Measurements from ENCODE around the gene RAC2.

DNA sequence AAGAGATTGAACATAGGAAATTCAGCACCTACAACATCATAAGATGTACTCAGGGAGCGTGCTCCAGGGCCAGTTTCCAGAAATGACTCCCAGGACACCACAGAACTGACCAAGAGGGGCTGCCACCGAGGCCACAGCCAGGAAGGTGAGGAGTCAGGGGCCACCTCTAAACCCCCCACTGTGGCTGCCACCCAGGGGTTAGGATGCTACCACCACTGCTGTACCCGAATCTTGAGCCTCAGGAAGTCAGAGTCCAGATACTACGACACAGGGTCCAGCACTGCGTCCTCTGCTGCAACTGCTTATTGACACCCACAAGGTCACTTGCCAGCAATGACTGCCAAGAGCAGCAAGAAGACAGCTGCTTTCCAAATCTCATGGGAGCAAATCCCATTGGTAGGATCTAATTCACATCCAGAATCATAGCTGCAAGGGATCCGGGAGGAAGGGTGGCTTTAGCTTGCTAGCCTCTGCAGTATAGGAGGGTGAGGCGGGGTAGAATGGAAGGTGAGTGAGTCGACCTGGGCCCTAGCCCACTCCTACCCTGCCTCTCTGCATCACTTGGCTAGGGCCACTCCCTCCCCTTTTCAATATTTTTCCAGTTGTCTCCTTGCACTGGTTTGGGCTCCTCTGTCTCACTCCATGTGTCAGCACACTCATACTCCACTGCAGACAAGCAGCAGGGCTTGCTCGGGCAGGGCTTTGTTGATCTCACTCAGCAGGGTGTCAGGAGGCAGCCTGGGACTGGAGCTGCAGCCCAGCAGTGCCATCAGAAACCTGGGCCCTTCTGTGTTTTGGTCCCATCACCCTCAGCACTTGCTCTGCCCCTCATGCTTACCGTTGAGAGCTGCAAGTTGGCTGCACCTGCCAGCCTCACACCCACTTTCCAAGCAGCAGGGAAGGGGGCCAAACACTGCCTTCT is 20.2 kb upstream of the RAC2 start:
- TF ChIP-seq, protein P1, sequence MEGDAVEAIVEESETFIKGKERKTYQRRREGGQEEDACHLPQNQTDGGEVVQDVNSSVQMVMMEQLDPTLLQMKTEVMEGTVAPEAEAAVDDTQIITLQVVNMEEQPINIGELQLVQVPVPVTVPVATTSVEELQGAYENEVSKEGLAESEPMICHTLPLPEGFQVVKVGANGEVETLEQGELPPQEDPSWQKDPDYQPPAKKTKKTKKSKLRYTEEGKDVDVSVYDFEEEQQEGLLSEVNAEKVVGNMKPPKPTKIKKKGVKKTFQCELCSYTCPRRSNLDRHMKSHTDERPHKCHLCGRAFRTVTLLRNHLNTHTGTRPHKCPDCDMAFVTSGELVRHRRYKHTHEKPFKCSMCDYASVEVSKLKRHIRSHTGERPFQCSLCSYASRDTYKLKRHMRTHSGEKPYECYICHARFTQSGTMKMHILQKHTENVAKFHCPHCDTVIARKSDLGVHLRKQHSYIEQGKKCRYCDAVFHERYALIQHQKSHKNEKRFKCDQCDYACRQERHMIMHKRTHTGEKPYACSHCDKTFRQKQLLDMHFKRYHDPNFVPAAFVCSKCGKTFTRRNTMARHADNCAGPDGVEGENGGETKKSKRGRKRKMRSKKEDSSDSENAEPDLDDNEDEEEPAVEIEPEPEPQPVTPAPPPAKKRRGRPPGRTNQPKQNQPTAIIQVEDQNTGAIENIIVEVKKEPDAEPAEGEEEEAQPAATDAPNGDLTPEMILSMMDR (IDR thresholded peaks at IDR 0.05), result no peak
- no peak for TF ChIP-seq POLR2A (IDR thresholded peaks at IDR 0.05)

All from adrenal gland (tissue), 5 donors.